Measurements from ENCODE around the gene RPLP1. TPM values are rescaled to one million over a fixed set of nuclear protein-coding genes. Genes with fewer than 3 reads are reported as not detected.
A peak's percentile ranks its signal among the peaks of the same experiment; 100 is the strongest.

RPLP1 gene
- total RNA-seq, 4 donors from 2014 or later = 623 to 1,424 (median 1,017) TPM

- H3K27me3 ChIP-seq = no peaks in the 10 kb centered on the region
- peaks cover 31% of the 10 kb centered on the region for H3K4me1 ChIP-seq
- no peaks in the 10 kb centered on the region for H3K9me3 ChIP-seq
- peaks cover 14% of the 10 kb centered on the region for H3K36me3 ChIP-seq
- 93% methylated on average over 12 of the region's 12 CpGs for WGBS
- H3K27ac ChIP-seq = no peak overlapping the region
- no peak for TF ChIP-seq EP300 (IDR thresholded peaks at IDR 0.05)
- no peak for DNase-seq (ENCODE audit: low spot score in 2 of 2)
- H3K4me3 ChIP-seq = no peak overlapping the region
Measured at GRCh38 chr15:69450968-69451695, 1.5 kb upstream of the RPLP1 start.

GRCh38 chr15:69451951-69452691 lies 497 bp upstream of the RPLP1 start:
- DNase-seq (ENCODE audit: low spot score in 2 of 2) = no peak
- peaks cover 31% of the 10 kb centered on the region for H3K4me1 ChIP-seq
- no peaks in the 10 kb centered on the region for H3K27me3 ChIP-seq
- H3K36me3 ChIP-seq = peaks cover 24% of the 10 kb centered on the region
- H3K9me3 ChIP-seq = no peaks in the 10 kb centered on the region
- H3K27ac ChIP-seq = peak overlapping the region; percentile 97
- no peak for TF ChIP-seq POLR2AphosphoS5 (IDR thresholded peaks at IDR 0.05)
- H3K4me3 ChIP-seq = peak overlapping the region; percentile 89
- 22% methylated on average over 32 of the region's 32 CpGs for WGBS

GRCh38 chr15:69454953-69455352 lies 2.3 kb downstream of the RPLP1 start:
- no peak for TF ChIP-seq EP300 (IDR thresholded peaks at IDR 0.05)
- TF ChIP-seq CTCF (IDR thresholded peaks at IDR 0.05) = no peak
- no peak for TF ChIP-seq POLR2AphosphoS5 (IDR thresholded peaks at IDR 0.05)
- no peak for TF ChIP-seq POLR2A (IDR thresholded peaks at IDR 0.05)
- peaks cover 31% of the 10 kb centered on the region for H3K4me1 ChIP-seq
- H3K4me3 ChIP-seq = peak overlapping the region; percentile 89
- no peak for DNase-seq (ENCODE audit: low spot score in 2 of 2)
- H3K27me3 ChIP-seq = no peaks in the 10 kb centered on the region
- peaks cover 29% of the 10 kb centered on the region for H3K36me3 ChIP-seq
- no peaks in the 10 kb centered on the region for H3K9me3 ChIP-seq
- 35% methylated on average over 5 of the region's 5 CpGs for WGBS
- H3K27ac ChIP-seq = no peak overlapping the region

GRCh38 chr15:69456208-69457166 lies 3.9 kb downstream of the RPLP1 start:
- Histone ChIP-seq H3K4me3 (no peak overlapping the region), H3K27ac (no peak overlapping the region), H3K36me3 (peaks cover 29% of the 10 kb centered on the region), H3K27me3 (no peaks in the 10 kb centered on the region), H3K4me1 (peaks cover 35% of the 10 kb centered on the region), H3K9me3 (no peaks in the 10 kb centered on the region)
- peak in 1 of 2 donors; percentile 36 for DNase-seq (ENCODE audit: low spot score in 2 of 2)
- 86% methylated on average over 13 of the region's 13 CpGs for WGBS
- no peak for TF ChIP-seq POLR2AphosphoS5 (IDR thresholded peaks at IDR 0.05)
- no peak for TF ChIP-seq CTCF (IDR thresholded peaks at IDR 0.05)
- TF ChIP-seq POLR2A (IDR thresholded peaks at IDR 0.05) = no peak
- TF ChIP-seq EP300 (IDR thresholded peaks at IDR 0.05) = no peak

GRCh38 chr15:69457304-69458280 lies 5.0 kb downstream of the RPLP1 start:
- Histone ChIP-seq H3K27ac (no peak overlapping the region), H3K27me3 (no peaks in the 10 kb centered on the region), H3K4me1 (peaks cover 38% of the 10 kb centered on the region), H3K36me3 (peaks cover 29% of the 10 kb centered on the region), H3K9me3 (no peaks in the 10 kb centered on the region), H3K4me3 (no peak overlapping the region)
- TF ChIP-seq CTCF (IDR thresholded peaks at IDR 0.05) = no peak
- no peak for TF ChIP-seq EP300 (IDR thresholded peaks at IDR 0.05)
- TF ChIP-seq POLR2A (IDR thresholded peaks at IDR 0.05) = no peak
- TF ChIP-seq POLR2AphosphoS5 (IDR thresholded peaks at IDR 0.05) = no peak
- WGBS = 80% methylated on average over 8 of the region's 8 CpGs
- DNase-seq (ENCODE audit: low spot score in 2 of 2) = no peak
